Subcutaneous abdominal adipose tissue (tissue), 5 donors: ENCODE data around the gene CPM.

Source experiments
- H3K27ac ChIP-seq: one replicate; pipeline ENCODE4 v1.7.0; 2013; ENCODE audit warnings: low read depth, mild to moderate bottlenecking, inconsistent platforms, low read length, moderate library complexity
- H3K27me3 ChIP-seq, 5 donors: one replicate each; pipeline ENCODE4 v1.7.0; 2013; ENCODE audit warnings: low read length in 5 of 5, inconsistent platforms in 1 of 5; ENCODE audit not compliant: control insufficient read depth in 5 of 5, insufficient read depth in 4 of 5
- H3K36me3 ChIP-seq, 5 donors: one replicate each; pipeline ENCODE4 v1.7.0; 2013; ENCODE audit warnings: low read length in 5 of 5; ENCODE audit not compliant: control insufficient read depth in 5 of 5, insufficient read depth in 5 of 5
- H3K4me1 ChIP-seq, 5 donors: one replicate each; pipeline ENCODE4 v1.7.0; 2013; ENCODE audit warnings: low read length in 5 of 5, mild to moderate bottlenecking in 3 of 5, moderate library complexity in 1 of 5; ENCODE audit not compliant: control insufficient read depth in 5 of 5, insufficient read depth in 5 of 5
- H3K4me3 ChIP-seq, 5 donors: one replicate each; pipeline ENCODE4 v1.7.0; 2013; ENCODE audit warnings: low read length in 5 of 5, low read depth in 1 of 5
- H3K9ac ChIP-seq, 5 donors: one replicate each; pipeline ENCODE4 v1.7.0; 2013; ENCODE audit warnings: low read length in 5 of 5, mild to moderate bottlenecking in 4 of 5, moderate library complexity in 3 of 5
- H3K9me3 ChIP-seq, 5 donors: one replicate each; pipeline ENCODE4 v1.7.0; 2013; ENCODE audit warnings: low read length in 5 of 5; ENCODE audit not compliant: control insufficient read depth in 5 of 5
- donor health status: healthy.
- donor health status: healthy.
- donor health status: healthy.
- donor health status: healthy.
- donor health status: healthy.

CPM gene

GRCh38 chr12:68837215-68837614, 95.8 kb downstream of the CPM start:
- H3K9me3 ChIP-seq = no peaks in the 10 kb centered on the region
- H3K4me3 ChIP-seq = no peak overlapping the region
- peaks cover 0 to 12% (median 9%) of the 10 kb centered on the region in 5 donors for H3K4me1 ChIP-seq
- H3K27ac ChIP-seq = no peak overlapping the region
- peaks cover 29 to 64% (median 35%) of the 10 kb centered on the region in 5 donors for H3K36me3 ChIP-seq
- H3K9ac ChIP-seq = no peak overlapping the region
- no peaks in the 10 kb centered on the region for H3K27me3 ChIP-seq

DNA sequence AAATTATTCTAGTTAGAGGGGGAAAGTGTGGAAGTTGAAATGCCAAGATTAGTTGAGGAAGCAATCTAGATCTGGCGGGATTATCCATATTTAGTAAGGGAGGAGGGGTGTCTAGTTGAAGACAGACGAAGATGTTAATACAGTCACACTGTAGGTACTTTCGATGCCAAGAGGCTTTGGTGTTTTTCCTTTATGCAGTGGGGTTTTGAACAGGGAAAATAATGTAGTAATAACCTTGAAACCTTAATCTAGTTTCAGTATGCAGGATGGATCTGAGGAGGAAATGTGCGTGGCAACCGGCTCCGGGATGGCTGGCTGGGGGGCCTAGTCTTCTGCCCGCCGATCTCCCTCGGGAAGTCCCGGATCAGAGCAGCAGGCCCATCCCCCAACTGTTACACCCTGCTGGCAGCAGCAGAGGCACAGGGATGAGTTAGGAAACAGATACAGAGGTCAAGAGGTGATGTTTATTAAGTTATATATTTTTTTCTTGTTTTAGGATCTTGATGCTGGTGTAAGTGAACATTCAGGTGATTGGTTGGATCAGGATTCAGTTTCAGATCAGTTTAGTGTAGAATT, 97.5 kb downstream of the CPM start:
- H3K27ac ChIP-seq = peak overlapping the region; percentile 48
- H3K9me3 ChIP-seq = no peaks in the 10 kb centered on the region
- H3K9ac ChIP-seq = peak overlapping the region in 2 of 5 donors; percentile 4 to 20
- H3K4me3 ChIP-seq = peak overlapping the region in 1 of 5 donors; percentile 11
- H3K4me1 ChIP-seq = peaks cover 0 to 12% (median 9%) of the 10 kb centered on the region in 5 donors
- no peaks in the 10 kb centered on the region for H3K27me3 ChIP-seq
- peaks cover 26 to 63% (median 33%) of the 10 kb centered on the region in 5 donors for H3K36me3 ChIP-seq

- H3K9me3 ChIP-seq = no peaks in the 10 kb centered on the region
- H3K4me3 ChIP-seq = no peak overlapping the region
- H3K27me3 ChIP-seq = no peaks in the 10 kb centered on the region
- H3K9ac ChIP-seq = no peak overlapping the region
- H3K36me3 ChIP-seq = peaks cover 25 to 58% (median 34%) of the 10 kb centered on the region in 5 donors
- no peak overlapping the region for H3K27ac ChIP-seq
- peaks cover 0 to 12% (median 9%) of the 10 kb centered on the region in 5 donors for H3K4me1 ChIP-seq
These were observed 99.5 kb downstream of the CPM start for GRCh38 chr12:68833508-68833907.

- H3K9me3 ChIP-seq = no peaks in the 10 kb centered on the region
- no peak overlapping the region for H3K9ac ChIP-seq
- H3K27ac ChIP-seq = no peak overlapping the region
- no peak overlapping the region for H3K4me3 ChIP-seq
- H3K36me3 ChIP-seq = peaks cover 21 to 60% (median 34%) of the 10 kb centered on the region in 5 donors
- peaks cover 0 to 12% (median 9%) of the 10 kb centered on the region in 5 donors for H3K4me1 ChIP-seq
- no peaks in the 10 kb centered on the region for H3K27me3 ChIP-seq
These were observed 100.5 kb downstream of the CPM start for GRCh38 chr12:68832504-68832867.

GRCh38 chr12:68831751-68832503, 101.0 kb downstream of the CPM start:
- Histone ChIP-seq H3K4me1 (peaks cover 0 to 12% (median 9%) of the 10 kb centered on the region in 5 donors), H3K4me3 (no peak overlapping the region), H3K27ac (no peak overlapping the region), H3K36me3 (peaks cover 24 to 56% (median 29%) of the 10 kb centered on the region in 5 donors), H3K27me3 (no peaks in the 10 kb centered on the region), H3K9ac (no peak overlapping the region), H3K9me3 (no peaks in the 10 kb centered on the region)

- H3K27ac ChIP-seq = no peak overlapping the region
- no peaks in the 10 kb centered on the region for H3K27me3 ChIP-seq
- no peaks in the 10 kb centered on the region for H3K9me3 ChIP-seq
- no peak overlapping the region for H3K4me3 ChIP-seq
- H3K9ac ChIP-seq = no peak overlapping the region
- H3K36me3 ChIP-seq = peaks cover 21 to 53% (median 29%) of the 10 kb centered on the region in 5 donors
- peaks cover 0 to 11% (median 9%) of the 10 kb centered on the region in 5 donors for H3K4me1 ChIP-seq
These were observed 101.7 kb downstream of the CPM start for GRCh38 chr12:68831272-68831671.

DNA sequence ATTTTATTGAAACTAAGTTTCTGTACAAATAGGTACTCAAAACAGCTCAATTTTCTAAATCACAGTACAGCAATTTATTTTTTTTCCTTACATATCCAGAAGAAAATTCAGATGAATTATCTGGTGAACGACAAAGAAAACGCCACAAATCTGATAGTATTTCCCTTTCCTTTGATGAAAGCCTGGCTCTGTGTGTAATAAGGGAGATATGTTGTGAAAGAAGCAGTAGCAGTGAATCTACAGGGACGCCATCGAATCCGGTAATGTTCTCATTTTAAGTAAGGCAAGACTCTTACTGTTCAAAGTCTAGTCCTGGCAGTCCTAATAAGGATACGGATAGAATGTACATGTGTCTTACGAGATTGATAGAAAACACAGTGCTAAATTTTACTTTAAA, 104.3 kb downstream of the CPM start:
- Histone ChIP-seq H3K9ac (no peak overlapping the region), H3K9me3 (no peaks in the 10 kb centered on the region), H3K36me3 (peaks cover 30 to 65% (median 45%) of the 10 kb centered on the region in 5 donors), H3K4me1 (no peaks in the 10 kb centered on the region), H3K27ac (no peak overlapping the region), H3K4me3 (no peak overlapping the region), H3K27me3 (no peaks in the 10 kb centered on the region)

DNA sequence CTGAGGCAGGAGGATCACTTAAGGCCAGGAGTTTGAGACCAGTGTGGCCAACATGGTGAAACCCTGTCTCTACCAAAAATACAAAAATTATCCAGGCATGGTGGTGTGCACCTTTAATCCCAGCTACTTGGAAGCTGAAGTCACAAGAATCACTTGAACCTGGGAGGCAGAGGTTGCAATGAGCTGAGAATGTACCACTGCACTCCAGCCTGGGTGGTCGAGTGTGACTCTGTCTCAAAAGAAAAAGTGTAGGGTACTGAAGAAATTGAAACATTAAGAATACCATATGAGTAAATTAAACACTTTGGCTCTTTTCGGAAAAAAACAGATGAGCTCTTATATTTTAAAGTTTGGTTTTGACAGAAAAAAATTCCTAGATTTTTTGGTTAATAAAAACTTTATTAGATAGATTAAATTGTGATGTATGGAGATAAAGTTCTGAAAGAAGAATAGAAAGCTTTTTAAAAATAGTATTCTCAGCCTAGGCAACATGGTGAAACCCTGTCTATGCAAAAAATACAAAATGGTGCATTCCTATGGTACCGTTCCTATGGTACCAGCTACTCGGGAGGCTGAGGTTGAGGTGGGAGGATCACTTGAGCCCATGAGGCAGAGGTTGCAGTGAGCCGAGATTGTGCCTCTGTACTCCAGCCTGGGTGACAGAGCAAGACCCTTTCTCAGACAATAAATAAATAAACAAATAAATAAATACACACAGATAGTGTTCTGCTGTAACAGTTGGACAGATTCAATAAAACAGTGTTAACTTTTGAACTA, 104.9 kb downstream of the CPM start:
- H3K4me1 ChIP-seq = no peaks in the 10 kb centered on the region
- no peak overlapping the region for H3K9ac ChIP-seq
- no peak overlapping the region for H3K4me3 ChIP-seq
- H3K27me3 ChIP-seq = no peaks in the 10 kb centered on the region
- H3K36me3 ChIP-seq = peaks cover 36 to 68% (median 48%) of the 10 kb centered on the region in 5 donors
- no peaks in the 10 kb centered on the region for H3K9me3 ChIP-seq
- H3K27ac ChIP-seq = peak overlapping the region; percentile 43

- H3K36me3 ChIP-seq = peaks cover 44 to 75% (median 51%) of the 10 kb centered on the region in 5 donors
- H3K27me3 ChIP-seq = no peaks in the 10 kb centered on the region
- H3K27ac ChIP-seq = peak overlapping the region; percentile 65
These were observed 107.3 kb downstream of the CPM start for GRCh38 chr12:68825569-68826217.

More at GRCh38 chr12:68825569-68826217, 107.3 kb downstream of the CPM start:
- Histone ChIP-seq H3K9me3 (no peaks in the 10 kb centered on the region), H3K4me1 (no peaks in the 10 kb centered on the region), H3K4me3 (no peak overlapping the region), H3K9ac (no peak overlapping the region)
